OCI-LY1 (cell line): ENCODE measurements around the gene VEPH1.

ENCODE experiments used
- CTCF ChIP-seq: fragments of 200-600 bp; sonication (generic), shearing (Covaris generic); IDR thresholded peaks from 2 replicates; pipeline ENCODE4 v1.5.1; 2017; ENCODE audit warnings: mild to moderate bottlenecking, antibody characterized with exemption, low read length, moderate library complexity, mixed read lengths
- EZH2 ChIP-seq: fragments of 200-600 bp; sonication (generic), shearing (Covaris generic); IDR thresholded peaks from 2 replicates; pipeline ENCODE4 v1.8.0; 2017; ENCODE audit warnings: borderline replicate concordance, mixed run types, mild to moderate bottlenecking, antibody characterized with exemption, low read length, moderate library complexity, mixed read lengths

DNA sequence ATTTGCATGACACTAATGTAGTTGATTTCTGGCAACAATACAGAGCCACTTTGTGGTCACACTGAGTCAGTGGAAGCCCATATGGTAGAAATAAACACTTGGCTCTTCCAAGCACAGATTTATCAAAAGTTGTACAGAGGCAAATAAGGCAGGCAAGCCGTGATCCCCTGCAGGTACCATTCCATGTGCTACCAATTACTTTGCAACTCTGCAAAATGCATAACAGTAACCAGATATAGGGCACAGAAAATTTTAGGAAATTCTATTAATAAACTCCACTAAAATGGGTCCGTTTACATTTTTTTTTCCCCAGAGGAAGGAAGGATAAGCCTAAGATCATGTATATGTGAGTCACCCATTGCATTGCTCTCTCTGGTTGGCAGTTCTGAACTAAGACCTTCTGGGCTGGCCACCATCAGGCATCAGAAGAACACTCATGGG, 169.6 kb downstream of the VEPH1 start:
- TF ChIP-seq CTCF = no peak
- no peak for TF ChIP-seq EZH2
